ENCODE measurements around the gene APOBR.
"Not testable (repeated sequence)": the region's sequence is repeated elsewhere in the genome, so short reads cannot be mapped to it uniquely, and the experiment has no call there.

The APOBR gene

GRCh38 chr16:28544998-28545397, 50.6 kb downstream of the APOBR start:
- in situ Hi-C loops (cut with HindIII; ENCODE audit: low pct_ligation_motif_present, low sequenced_read_pairs): no loop called here
- no peak overlapping the region for H3K4me3 ChIP-seq (ENCODE audit: low read depth, low read length)
- no peak for DNase-seq
- H3K36me3 ChIP-seq (replicated peaks): no peaks in the 10 kb centered on the region
- H3K27ac ChIP-seq: no peak overlapping the region
- TF ChIP-seq CTCF (IDR thresholded peaks at IDR 0.05; ENCODE audit: low read depth, low read length, missing control alignments): no peak
- H3K27me3 ChIP-seq (replicated peaks): no peaks in the 10 kb centered on the region

- in situ Hi-C loops (cut with HindIII; ENCODE audit: low pct_ligation_motif_present, low sequenced_read_pairs); H3K27me3 ChIP-seq (replicated peaks): not testable (repeated sequence)
Observed at GRCh38 chr16:28545964-28546363, 51.5 kb downstream of the APOBR start.

GRCh38 chr16:28546626-28547025, 52.2 kb downstream of the APOBR start:
- Histone ChIP-seq H3K36me3 (replicated peaks) (no peaks in the 10 kb centered on the region), H3K4me3 (ENCODE audit: low read depth, low read length) (no peak overlapping the region), H3K27me3 (replicated peaks) (no peaks in the 10 kb centered on the region), H3K27ac (no peak overlapping the region)
- DNase-seq: no peak
- TF ChIP-seq CTCF (IDR thresholded peaks at IDR 0.05; ENCODE audit: low read depth, low read length, missing control alignments): no peak
- in situ Hi-C loops (cut with HindIII; ENCODE audit: low pct_ligation_motif_present, low sequenced_read_pairs): no loop called here

More at GRCh38 chr16:28545964-28546363, 51.5 kb downstream of the APOBR start:
- H3K27ac ChIP-seq; H3K36me3 ChIP-seq (replicated peaks); H3K4me3 ChIP-seq (ENCODE audit: low read depth, low read length); DNase-seq: not testable (repeated sequence)

- Histone ChIP-seq H3K36me3 (replicated peaks) (no peaks in the 10 kb centered on the region), H3K27ac (no peak overlapping the region), H3K4me3 (ENCODE audit: low read depth, low read length) (no peak overlapping the region), H3K27me3 (replicated peaks) (no peaks in the 10 kb centered on the region)
- in situ Hi-C loops (cut with HindIII; ENCODE audit: low pct_ligation_motif_present, low sequenced_read_pairs): no loop called here
- TF ChIP-seq CTCF (IDR thresholded peaks at IDR 0.05; ENCODE audit: low read depth, low read length, missing control alignments): no peak
- no peak for DNase-seq
Observed at GRCh38 chr16:28548306-28548802, 53.9 kb downstream of the APOBR start.

All from brain microvascular endothelial cell (primary cell).